Mucosa of descending colon (tissue), 3 donors: ENCODE results near the gene SIX3. TPM values are rescaled to one million over a fixed set of nuclear protein-coding genes. Genes with fewer than 3 reads are reported as not detected.

Experiments
- ATAC-seq: fragments of 200-7000 bp; cut with Tn5 transposase; one replicate; pipeline ENCODE4 v1.9.1; 2020; ENCODE audit warnings: mild to moderate bottlenecking, moderate library complexity
- DNase-seq, 3 donors: peaks; one replicate each; pipeline ENCODE4 v3.0.0-alpha.2; 2020
- H3K36me3 ChIP-seq: fragments of 200-600 bp; one replicate; pipeline ENCODE4 v1.8.0; 2021; ENCODE audit warnings: low read depth, mild to moderate bottlenecking
- H3K4me1 ChIP-seq: fragments of 200-600 bp; one replicate; pipeline ENCODE4 v1.8.0; 2021; ENCODE audit warnings: low read depth, mild to moderate bottlenecking
- H3K4me3 ChIP-seq: fragments of 200-600 bp; one replicate; pipeline ENCODE4 v1.8.0; 2021; ENCODE audit warnings: mild to moderate bottlenecking
- H3K9me3 ChIP-seq: fragments of 200-600 bp; one replicate; pipeline ENCODE4 v1.8.0; 2021; ENCODE audit warnings: mild to moderate bottlenecking
- CTCF ChIP-seq: fragments of 200-600 bp; IDR thresholded peaks from one replicate; pipeline ENCODE4 v1.8.0; 2022; ENCODE audit warnings: antibody characterized with exemption, mild to moderate bottlenecking
- intact Hi-C, 2 donors: fragments of 100-400 bp; cut with DNase I in 1 of 2; cut with micrococcal nuclease in 1 of 2; formaldehyde crosslinking; loops; one replicate each; pipeline versions ENCODE4 v1.11.0 to v1.11.1; 2022; cut with DNase I, micrococcal nuclease
- total RNA-seq, 3 donors: library from RNA; stranded (reverse); fragmentation: NEBNext Ultra II Directional in 2 of 3; extraction: Animal tissue kit (Norgen Biotek cat#: 25700) in 2 of 3; gene quantifications; one replicate each; pipeline versions ENCODE4 v1.2.1 to v1.2.4, GENCODE V29; 2021 to 2023
- donor health status: DM: no; HTN: no; CAD: no; lungs with moderate emphysema.
- donor health status: DM: no; HTN: no; CAD: no.
- donor health status: DM: no; HTN: yes; CAD: no.

Gene SIX3
- total RNA-seq, 3 donors from 2014 or later, result not detected

- Histone ChIP-seq H3K4me1 (peaks cover 29% of the 10 kb centered on the region), H3K4me3 (no peak overlapping the region), H3K9me3 (no peaks in the 10 kb centered on the region), H3K36me3 (no peaks in the 10 kb centered on the region)
- ATAC-seq, result no peak
- no peak for TF ChIP-seq CTCF
- no peak for DNase-seq
- intact Hi-C loops, result loop anchor here in 1 of 2 donors (5.0 kb wide), 1 partner anchor 469 kb away; no protein-coding TSS in a partner anchor
Observed at GRCh38 chr2:44951714-44952113, 10.2 kb downstream of the SIX3 start.

- TF ChIP-seq CTCF, result no peak
- ATAC-seq (peak; percentile 79), DNase-seq (peak in 1 of 3 donors; percentile 29)
- no peaks in the 10 kb centered on the region for H3K9me3 ChIP-seq
- H3K36me3 ChIP-seq, result no peaks in the 10 kb centered on the region
- intact Hi-C loops, result loop anchor here in 1 of 2 donors (5.0 kb wide), 1 partner anchor 470 kb away; no protein-coding TSS in a partner anchor
- H3K4me1 ChIP-seq, result peaks cover 29% of the 10 kb centered on the region
- H3K4me3 ChIP-seq, result no peak overlapping the region
Observed at GRCh38 chr2:44952143-44952805, 10.8 kb downstream of the SIX3 start.

GRCh38 chr2:44952806-44953498, 11.4 kb downstream of the SIX3 start:
- Histone ChIP-seq H3K9me3 (no peaks in the 10 kb centered on the region), H3K4me3 (no peak overlapping the region), H3K4me1 (peaks cover 29% of the 10 kb centered on the region), H3K36me3 (no peaks in the 10 kb centered on the region)
- DNase-seq (no peak), ATAC-seq (no peak)
- TF ChIP-seq CTCF, result no peak
- intact Hi-C loops, result loop anchor here in 1 of 2 donors (5.0 kb wide), 1 partner anchor 471 kb away; no protein-coding TSS in a partner anchor

- ATAC-seq (no peak), DNase-seq (no peak)
- H3K9me3 ChIP-seq, result no peaks in the 10 kb centered on the region
- no peak overlapping the region for H3K4me3 ChIP-seq
- intact Hi-C loops, result loop anchor here in 1 of 2 donors (5.0 kb wide), 1 partner anchor 471 kb away; no protein-coding TSS in a partner anchor
- no peak for TF ChIP-seq CTCF
- peaks cover 29% of the 10 kb centered on the region for H3K4me1 ChIP-seq
- H3K36me3 ChIP-seq, result no peaks in the 10 kb centered on the region
Observed at GRCh38 chr2:44953499-44953883, 12.0 kb downstream of the SIX3 start.

GRCh38 chr2:44954447-44954888, 13.0 kb downstream of the SIX3 start:
- no peaks in the 10 kb centered on the region for H3K36me3 ChIP-seq
- intact Hi-C loops, result loop anchor here in 1 of 2 donors (5.0 kb wide), 1 partner anchor 472 kb away; no protein-coding TSS in a partner anchor
- ATAC-seq (no peak), DNase-seq (no peak)
- H3K4me1 ChIP-seq, result peaks cover 29% of the 10 kb centered on the region
- no peak for TF ChIP-seq CTCF
- H3K4me3 ChIP-seq, result no peak overlapping the region
- H3K9me3 ChIP-seq, result no peaks in the 10 kb centered on the region
